Measurements from ENCODE around the gene RUBCNL.

RUBCNL gene

GRCh38 chr13:46324976-46325375 lies 62.1 kb downstream of the RUBCNL start:
- Histone ChIP-seq H3F3A (ENCODE audit: insufficient read depth, low read length) (no peaks in the 10 kb centered on the region), H4K20me1 (ENCODE audit: insufficient read depth, low read length) (no peaks in the 10 kb centered on the region), H3K36me3 (ENCODE audit: insufficient read depth, low read length) (no peaks in the 10 kb centered on the region; the same call in 1 of the 2 replicates), H3K9ac (ENCODE audit: low read length) (no peak overlapping the region), H3K27me3 (ENCODE audit: insufficient read depth, low read length) (no peaks in the 10 kb centered on the region), H3K27ac (ENCODE audit: low read depth, low read length, poor library complexity, severe bottlenecking) (no peak overlapping the region), H3K9me2 (ENCODE audit: low read depth, low read length) (no peaks in the 10 kb centered on the region), H3K4me2 (ENCODE audit: low read length) (no peak overlapping the region), H3K4me3 (ENCODE audit: low read depth, low read length, poor library complexity, severe bottlenecking) (no peak overlapping the region), H3K9me3 (ENCODE audit: low read length) (no peaks in the 10 kb centered on the region), H3K79me2 (ENCODE audit: insufficient read depth, low read length) (no peaks in the 10 kb centered on the region), H2AFZ (ENCODE audit: low read length) (no peak overlapping the region), H3K4me1 (ENCODE audit: insufficient read depth, low read length, severe bottlenecking) (peaks cover 14% of the 10 kb centered on the region)
- no peak for TF ChIP-seq EZH2 (IDR thresholded peaks at IDR 0.05; ENCODE audit: borderline replicate concordance, low read length)
- TF ChIP-seq, protein P1, sequence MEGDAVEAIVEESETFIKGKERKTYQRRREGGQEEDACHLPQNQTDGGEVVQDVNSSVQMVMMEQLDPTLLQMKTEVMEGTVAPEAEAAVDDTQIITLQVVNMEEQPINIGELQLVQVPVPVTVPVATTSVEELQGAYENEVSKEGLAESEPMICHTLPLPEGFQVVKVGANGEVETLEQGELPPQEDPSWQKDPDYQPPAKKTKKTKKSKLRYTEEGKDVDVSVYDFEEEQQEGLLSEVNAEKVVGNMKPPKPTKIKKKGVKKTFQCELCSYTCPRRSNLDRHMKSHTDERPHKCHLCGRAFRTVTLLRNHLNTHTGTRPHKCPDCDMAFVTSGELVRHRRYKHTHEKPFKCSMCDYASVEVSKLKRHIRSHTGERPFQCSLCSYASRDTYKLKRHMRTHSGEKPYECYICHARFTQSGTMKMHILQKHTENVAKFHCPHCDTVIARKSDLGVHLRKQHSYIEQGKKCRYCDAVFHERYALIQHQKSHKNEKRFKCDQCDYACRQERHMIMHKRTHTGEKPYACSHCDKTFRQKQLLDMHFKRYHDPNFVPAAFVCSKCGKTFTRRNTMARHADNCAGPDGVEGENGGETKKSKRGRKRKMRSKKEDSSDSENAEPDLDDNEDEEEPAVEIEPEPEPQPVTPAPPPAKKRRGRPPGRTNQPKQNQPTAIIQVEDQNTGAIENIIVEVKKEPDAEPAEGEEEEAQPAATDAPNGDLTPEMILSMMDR (IDR thresholded peaks at IDR 0.05; ENCODE audit: low read length): no peak

GRCh38 chr13:46321494-46322225 lies 65.4 kb downstream of the RUBCNL start:
- peak overlapping the region; percentile 32 for H3K4me3 ChIP-seq (ENCODE audit: low read depth, low read length, poor library complexity, severe bottlenecking)
- no peaks in the 10 kb centered on the region for H3F3A ChIP-seq (ENCODE audit: insufficient read depth, low read length)
- no peaks in the 10 kb centered on the region for H3K9me2 ChIP-seq (ENCODE audit: low read depth, low read length)
- H2AFZ ChIP-seq (ENCODE audit: low read length): peak overlapping the region; percentile 96; the same call in 1 of the 2 replicates
- no peaks in the 10 kb centered on the region for H4K20me1 ChIP-seq (ENCODE audit: insufficient read depth, low read length)
- H3K27ac ChIP-seq (ENCODE audit: low read depth, low read length, poor library complexity, severe bottlenecking): no peak overlapping the region
- H3K9ac ChIP-seq (ENCODE audit: low read length): peak overlapping the region; percentile 31
- H3K4me2 ChIP-seq (ENCODE audit: low read length): peak overlapping the region; percentile 46
- no peaks in the 10 kb centered on the region for H3K9me3 ChIP-seq (ENCODE audit: low read length)
- no peaks in the 10 kb centered on the region for H3K27me3 ChIP-seq (ENCODE audit: insufficient read depth, low read length)
- TF ChIP-seq, protein P1 (IDR thresholded peaks at IDR 0.05; ENCODE audit: low read length): peak; percentile 91
- TF ChIP-seq EZH2 (IDR thresholded peaks at IDR 0.05; ENCODE audit: borderline replicate concordance, low read length): no peak
- no peaks in the 10 kb centered on the region for H3K79me2 ChIP-seq (ENCODE audit: insufficient read depth, low read length)
- peaks cover 14% of the 10 kb centered on the region for H3K4me1 ChIP-seq (ENCODE audit: insufficient read depth, low read length, severe bottlenecking)
- no peaks in the 10 kb centered on the region; the same call in 1 of the 2 replicates for H3K36me3 ChIP-seq (ENCODE audit: insufficient read depth, low read length)

- peaks cover 14% of the 10 kb centered on the region for H3K4me1 ChIP-seq (ENCODE audit: insufficient read depth, low read length, severe bottlenecking)
- no peaks in the 10 kb centered on the region for H3K27me3 ChIP-seq (ENCODE audit: insufficient read depth, low read length)
- H3K4me3 ChIP-seq (ENCODE audit: low read depth, low read length, poor library complexity, severe bottlenecking): no peak overlapping the region
- H2AFZ ChIP-seq (ENCODE audit: low read length): peak overlapping the region; percentile 96; the same call in 1 of the 2 replicates
- no peak for TF ChIP-seq EZH2 (IDR thresholded peaks at IDR 0.05; ENCODE audit: borderline replicate concordance, low read length)
- TF ChIP-seq, protein P1 (IDR thresholded peaks at IDR 0.05; ENCODE audit: low read length): no peak
- H3F3A ChIP-seq (ENCODE audit: insufficient read depth, low read length): no peaks in the 10 kb centered on the region
- H4K20me1 ChIP-seq (ENCODE audit: insufficient read depth, low read length): no peaks in the 10 kb centered on the region
- H3K79me2 ChIP-seq (ENCODE audit: insufficient read depth, low read length): no peaks in the 10 kb centered on the region
- H3K9ac ChIP-seq (ENCODE audit: low read length): no peak overlapping the region; the same call in 1 of the 2 replicates
- H3K4me2 ChIP-seq (ENCODE audit: low read length): peak overlapping the region; percentile 46; the same call in 1 of the 2 replicates
- H3K36me3 ChIP-seq (ENCODE audit: insufficient read depth, low read length): no peaks in the 10 kb centered on the region; the same call in 1 of the 2 replicates
- no peaks in the 10 kb centered on the region for H3K9me2 ChIP-seq (ENCODE audit: low read depth, low read length)
- no peak overlapping the region for H3K27ac ChIP-seq (ENCODE audit: low read depth, low read length, poor library complexity, severe bottlenecking)
- no peaks in the 10 kb centered on the region for H3K9me3 ChIP-seq (ENCODE audit: low read length)
Observed at GRCh38 chr13:46320821-46321220, 66.2 kb downstream of the RUBCNL start.
